ENCODE data around the gene BRSK2.

DNA sequence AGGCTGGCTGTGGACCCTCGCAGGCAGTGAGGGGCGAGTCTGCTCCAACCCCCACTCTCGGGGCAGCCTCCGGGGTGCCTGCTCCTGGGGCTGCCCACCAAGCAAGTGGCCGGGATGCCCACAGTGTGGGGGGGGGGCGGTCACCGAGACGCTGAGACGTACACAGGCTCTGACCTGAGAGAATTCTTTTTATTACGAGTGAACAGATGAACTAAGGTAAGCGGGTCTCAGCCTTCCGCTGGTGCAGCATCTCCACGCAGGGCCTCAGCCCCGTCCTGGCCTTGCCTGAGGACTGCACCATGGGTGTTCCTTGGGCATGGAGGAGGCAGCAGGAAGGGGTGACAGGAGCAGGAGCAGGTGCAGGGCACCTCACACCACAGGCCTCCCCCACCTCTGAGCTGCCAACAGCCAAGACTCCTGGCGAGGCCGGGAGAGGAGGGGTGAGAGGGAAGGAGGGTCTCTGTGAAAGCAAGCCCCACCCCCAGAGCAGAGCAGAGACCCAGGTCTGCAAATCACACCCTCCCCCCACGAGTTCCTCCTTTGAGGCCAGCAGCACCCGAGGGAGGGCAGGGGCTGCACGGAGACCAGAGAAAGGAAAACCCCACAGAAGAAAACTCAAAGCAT is 79.7 kb downstream of the BRSK2 start:
- TF ChIP-seq ARNT (IDR thresholded peaks at IDR 0.05) (no peak), SP1 (IDR thresholded peaks at IDR 0.05) (no peak), SUZ12 (IDR thresholded peaks at IDR 0.05) (no peak), TARDBP (IDR thresholded peaks at IDR 0.05) (no peak)
